GM21529 (cell line): ENCODE measurements around the gene LRP1B.

Experiments
- ATAC-seq: cut with Tn5 transposase; IDR thresholded peaks from one replicate; pipeline ENCODE4 v1.9.1; 2021; ENCODE audit not compliant: unreplicated experiment

Gene LRP1B

GRCh38 chr2:141526760-141527159, 604.1 kb downstream of the LRP1B start:
- no peak for ATAC-seq

GRCh38 chr2:141524777-141525176, 606.0 kb downstream of the LRP1B start:
- ATAC-seq = no peak

- no peak for ATAC-seq
Observed at GRCh38 chr2:141523199-141523598, 607.6 kb downstream of the LRP1B start.

DNA sequence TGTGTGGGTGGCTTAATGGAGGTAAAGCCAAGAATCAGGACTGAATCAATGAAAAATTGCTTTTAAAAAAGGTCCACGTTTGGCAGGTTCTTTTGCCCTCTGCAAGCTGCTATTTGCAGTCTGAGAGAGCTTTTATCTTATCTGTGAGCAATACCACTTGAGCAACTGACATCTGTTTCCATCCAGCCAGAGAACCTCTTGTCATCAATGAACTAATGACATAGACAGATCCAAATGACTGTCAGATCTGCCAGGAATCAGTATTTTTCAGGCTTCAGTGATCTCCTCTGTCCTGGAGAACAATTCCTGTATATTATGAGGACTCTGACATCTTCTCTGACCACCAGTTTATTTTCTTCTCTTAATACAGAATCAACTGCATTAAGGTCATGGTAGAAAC, 608.1 kb downstream of the LRP1B start:
- no peak for ATAC-seq

DNA sequence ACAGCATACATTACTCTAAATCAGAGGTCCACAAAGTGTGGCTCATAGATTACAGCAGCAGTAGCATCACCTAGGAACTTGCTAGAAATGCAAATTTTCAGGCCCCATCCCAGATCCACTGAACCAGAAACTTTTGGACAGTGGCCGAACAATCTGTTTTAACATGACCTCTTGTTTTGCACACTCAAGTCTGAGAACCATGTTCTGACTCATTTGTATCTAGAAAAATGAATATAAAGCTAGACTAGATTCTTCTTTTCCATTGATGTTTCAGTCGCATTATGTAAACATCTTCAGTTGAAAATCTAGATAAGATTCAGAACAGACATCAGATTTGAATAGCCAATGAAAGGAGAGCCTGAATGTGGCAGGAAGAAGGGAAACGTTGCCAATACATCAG, 608.8 kb downstream of the LRP1B start:
- ATAC-seq = peak; percentile 45

- ATAC-seq = no peak
Observed at GRCh38 chr2:141519906-141520305, 610.9 kb downstream of the LRP1B start.

GRCh38 chr2:141517852-141518421, 612.9 kb downstream of the LRP1B start:
- no peak for ATAC-seq

DNA sequence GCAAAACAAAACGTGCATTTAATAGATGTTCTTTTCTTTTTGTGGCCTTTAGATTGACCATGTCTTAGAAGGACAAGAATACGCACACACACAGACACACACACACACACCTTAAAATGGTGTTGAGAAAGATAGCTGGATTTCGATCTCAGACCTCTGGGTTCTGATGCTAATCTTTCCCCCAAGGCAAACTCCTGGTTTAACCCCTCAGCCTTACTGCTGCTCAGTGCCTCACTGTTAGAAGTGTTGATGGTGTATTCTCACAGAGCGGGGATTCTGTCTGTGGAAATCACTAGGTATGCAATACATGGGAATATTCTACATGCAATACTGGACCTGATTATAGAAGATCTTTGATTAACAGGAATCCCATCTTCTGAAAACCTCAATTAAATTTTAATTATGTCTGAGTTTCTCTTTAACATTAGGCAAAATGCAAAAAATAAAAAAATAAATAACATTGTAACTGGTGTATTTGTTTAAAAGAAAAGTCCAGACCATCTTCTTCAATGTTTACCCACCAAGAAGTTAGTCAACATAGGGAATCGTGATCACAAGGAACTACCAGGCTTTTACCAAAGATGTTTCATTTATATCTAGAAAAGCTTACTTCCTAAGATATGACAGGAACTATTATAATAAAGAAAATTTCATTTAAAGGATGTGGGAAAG, 613.5 kb downstream of the LRP1B start:
- no peak for ATAC-seq

- no peak for ATAC-seq
Observed at GRCh38 chr2:141515931-141516330, 614.9 kb downstream of the LRP1B start.

- peak; percentile 100 for ATAC-seq
Observed at GRCh38 chr2:141513853-141514252, 617.0 kb downstream of the LRP1B start.

DNA sequence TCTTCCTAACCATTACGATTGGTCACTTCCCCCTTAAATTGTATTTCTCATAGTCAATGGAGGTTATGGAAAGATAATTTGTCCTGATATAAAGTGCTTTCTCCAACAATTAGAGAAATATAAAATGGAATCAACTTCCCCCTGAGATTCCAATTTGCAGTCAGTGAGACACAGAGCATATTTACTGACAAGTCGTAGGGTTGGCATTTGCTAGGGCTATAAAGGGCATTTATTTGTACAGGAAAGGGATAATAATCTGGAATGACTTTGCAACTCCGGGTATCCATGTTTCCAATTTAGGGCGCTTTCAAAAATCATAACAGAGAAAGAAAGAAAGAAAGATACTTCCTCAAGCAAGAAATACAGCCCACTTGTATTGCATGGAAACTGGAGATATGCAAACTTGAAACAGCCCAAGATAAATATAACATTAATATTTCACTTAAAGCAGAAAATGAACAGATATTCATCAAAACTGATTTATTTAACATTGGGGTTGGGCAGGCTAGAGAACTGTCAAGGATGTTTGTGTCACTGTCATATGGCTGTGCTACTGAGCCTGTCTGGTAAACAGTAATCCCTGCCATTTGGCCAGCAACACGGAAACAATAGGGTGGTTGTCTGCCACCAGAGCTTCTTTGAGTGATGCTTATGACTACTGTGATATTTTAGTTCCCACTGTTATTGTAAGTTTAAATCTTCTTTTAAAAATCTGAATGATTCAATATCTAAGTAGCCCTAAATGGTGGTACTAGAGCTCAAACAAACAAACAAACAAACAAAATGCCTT, 621.8 kb downstream of the LRP1B start:
- no peak for ATAC-seq

DNA sequence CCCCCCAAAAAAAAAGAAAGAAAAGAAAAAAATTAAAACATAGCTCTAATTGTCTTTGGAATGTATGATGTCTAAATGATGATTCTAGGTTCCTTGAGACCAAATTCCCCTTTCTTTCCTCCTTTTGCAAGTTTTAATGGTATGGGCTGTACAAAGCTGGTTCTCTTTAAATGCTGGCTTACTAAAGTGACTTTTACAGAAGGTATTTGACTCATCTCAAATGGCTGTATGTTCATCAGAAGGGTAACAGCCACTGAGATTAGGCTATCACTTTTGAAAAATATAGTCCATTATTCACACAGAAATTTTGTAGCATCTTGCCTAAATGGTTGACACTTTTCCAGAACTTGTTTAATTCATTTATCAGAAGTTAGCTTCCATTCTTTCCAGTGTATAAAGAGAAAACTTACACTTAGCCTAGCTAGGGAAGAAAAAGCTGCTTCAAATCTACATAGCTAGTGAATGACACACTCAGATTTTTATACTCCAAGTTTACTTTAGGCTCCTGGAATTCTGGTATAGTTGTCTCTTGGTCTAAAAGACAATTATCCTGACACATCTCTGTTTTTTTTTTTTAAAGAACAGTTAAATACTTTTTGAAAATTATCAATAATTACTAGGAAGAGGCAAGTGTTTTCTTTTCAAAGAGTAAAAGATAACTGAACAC, 622.6 kb downstream of the LRP1B start:
- ATAC-seq = no peak

DNA sequence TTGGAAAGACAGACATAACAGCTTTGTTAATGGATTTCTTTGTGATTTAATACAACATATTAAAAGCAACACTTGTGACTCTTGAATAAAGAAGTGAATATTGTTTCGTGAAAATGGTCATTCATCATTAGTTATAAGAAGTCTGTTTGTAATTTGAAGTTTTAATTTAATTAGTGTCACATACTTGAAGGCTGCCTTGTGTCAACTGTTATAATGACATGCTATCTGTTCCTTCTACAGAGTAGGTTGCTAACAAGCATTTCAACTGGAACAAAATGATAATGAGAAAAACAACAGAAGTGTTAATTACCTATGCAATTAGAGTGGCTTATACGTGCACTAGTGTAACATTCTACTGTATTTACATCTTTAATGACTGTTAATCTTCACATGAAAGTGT, 624.7 kb downstream of the LRP1B start:
- no peak for ATAC-seq

- ATAC-seq = no peak
Observed at GRCh38 chr2:141501752-141502151, 629.1 kb downstream of the LRP1B start.

GRCh38 chr2:141499123-141499522, 631.7 kb downstream of the LRP1B start:
- no peak for ATAC-seq

DNA sequence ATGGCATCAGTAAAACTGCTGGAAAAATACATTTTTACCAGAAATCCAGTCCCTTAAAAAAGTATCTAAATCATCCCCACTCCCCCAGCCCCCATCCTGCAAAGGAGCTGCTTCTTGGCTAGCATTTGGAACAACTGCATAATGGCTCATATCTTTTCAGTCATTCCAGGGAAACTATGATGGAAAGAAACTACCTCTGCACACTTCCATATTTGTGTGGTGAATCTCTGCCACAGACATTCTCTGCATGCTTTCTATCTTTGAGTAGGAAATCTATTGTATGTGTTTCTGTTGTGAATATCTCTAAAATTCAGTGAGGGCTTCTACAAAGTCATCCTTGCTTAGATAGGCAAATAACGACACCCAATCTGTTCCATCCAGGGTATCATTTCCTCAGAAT, 632.3 kb downstream of the LRP1B start:
- no peak for ATAC-seq

- no peak for ATAC-seq
Observed at GRCh38 chr2:141497272-141497671, 633.5 kb downstream of the LRP1B start.

DNA sequence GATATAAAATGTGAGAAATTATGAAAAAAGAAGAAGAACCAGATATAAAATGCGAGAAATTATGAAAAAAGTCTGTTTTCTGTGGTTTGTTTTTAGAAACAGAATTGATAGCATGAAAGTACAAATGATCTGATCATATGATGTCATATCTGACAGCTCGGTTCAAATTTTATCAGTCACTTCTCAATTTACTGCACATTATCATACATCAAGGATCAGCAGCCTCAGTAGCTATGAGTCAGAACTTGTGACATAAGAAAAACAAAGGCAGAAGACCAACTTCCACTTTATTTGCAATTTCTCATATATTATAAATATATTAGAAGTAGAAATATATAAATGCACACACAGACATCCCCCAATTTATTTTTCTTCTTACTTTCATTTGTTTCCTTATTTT, 634.0 kb downstream of the LRP1B start:
- ATAC-seq = no peak

GRCh38 chr2:141493936-141494335, 636.9 kb downstream of the LRP1B start:
- no peak for ATAC-seq

DNA sequence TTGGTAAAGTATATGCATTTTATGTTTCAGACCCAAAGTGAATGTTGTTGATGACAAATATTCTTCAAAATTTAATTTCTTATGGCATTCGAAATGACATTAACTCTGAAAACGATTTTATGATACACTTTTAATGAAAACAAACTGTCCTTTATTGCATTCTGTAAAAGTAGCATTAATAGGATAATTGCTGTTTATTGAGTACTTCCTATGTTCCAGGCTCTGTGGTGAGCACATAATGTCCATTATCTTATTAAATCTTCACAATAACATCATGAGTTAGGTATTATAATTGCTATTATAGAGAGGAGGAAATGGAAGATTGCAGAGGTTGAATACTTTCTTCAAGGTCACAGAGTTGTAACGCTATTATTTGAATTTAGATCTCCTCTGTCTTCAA, 638.0 kb downstream of the LRP1B start:
- ATAC-seq = no peak

- no peak for ATAC-seq
Observed at GRCh38 chr2:141490886-141491285, 639.9 kb downstream of the LRP1B start.

DNA sequence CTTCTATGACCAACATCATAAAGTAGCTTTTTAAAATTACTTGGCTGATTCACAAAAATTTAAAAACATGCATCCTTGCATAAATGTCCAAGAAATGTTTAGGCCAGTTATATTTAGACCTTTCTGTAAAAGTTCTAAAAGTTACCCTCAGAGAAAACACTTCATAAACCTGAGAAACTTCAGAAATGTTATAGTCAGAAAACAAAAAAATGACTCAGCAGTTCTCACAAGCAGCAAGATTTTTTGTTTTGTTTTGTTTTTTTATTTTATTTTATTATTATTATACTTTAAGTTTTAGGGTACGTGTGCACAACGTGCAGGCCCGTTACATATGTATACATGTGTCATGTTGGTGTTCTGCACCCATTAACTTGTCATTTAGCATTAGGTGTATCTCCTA, 648.1 kb downstream of the LRP1B start:
- no peak for ATAC-seq
